ENCODE results near the gene SLC16A5.

The SLC16A5 gene

GRCh38 chr17:75087182-75087557, 584 bp upstream of the SLC16A5 start:
- DNase-seq (ENCODE audit: low read depth) = no peak

- DNase-seq (ENCODE audit: low read depth) = peak; percentile 42
These were observed 987 bp downstream of the SLC16A5 start for GRCh38 chr17:75088465-75089417.

DNA sequence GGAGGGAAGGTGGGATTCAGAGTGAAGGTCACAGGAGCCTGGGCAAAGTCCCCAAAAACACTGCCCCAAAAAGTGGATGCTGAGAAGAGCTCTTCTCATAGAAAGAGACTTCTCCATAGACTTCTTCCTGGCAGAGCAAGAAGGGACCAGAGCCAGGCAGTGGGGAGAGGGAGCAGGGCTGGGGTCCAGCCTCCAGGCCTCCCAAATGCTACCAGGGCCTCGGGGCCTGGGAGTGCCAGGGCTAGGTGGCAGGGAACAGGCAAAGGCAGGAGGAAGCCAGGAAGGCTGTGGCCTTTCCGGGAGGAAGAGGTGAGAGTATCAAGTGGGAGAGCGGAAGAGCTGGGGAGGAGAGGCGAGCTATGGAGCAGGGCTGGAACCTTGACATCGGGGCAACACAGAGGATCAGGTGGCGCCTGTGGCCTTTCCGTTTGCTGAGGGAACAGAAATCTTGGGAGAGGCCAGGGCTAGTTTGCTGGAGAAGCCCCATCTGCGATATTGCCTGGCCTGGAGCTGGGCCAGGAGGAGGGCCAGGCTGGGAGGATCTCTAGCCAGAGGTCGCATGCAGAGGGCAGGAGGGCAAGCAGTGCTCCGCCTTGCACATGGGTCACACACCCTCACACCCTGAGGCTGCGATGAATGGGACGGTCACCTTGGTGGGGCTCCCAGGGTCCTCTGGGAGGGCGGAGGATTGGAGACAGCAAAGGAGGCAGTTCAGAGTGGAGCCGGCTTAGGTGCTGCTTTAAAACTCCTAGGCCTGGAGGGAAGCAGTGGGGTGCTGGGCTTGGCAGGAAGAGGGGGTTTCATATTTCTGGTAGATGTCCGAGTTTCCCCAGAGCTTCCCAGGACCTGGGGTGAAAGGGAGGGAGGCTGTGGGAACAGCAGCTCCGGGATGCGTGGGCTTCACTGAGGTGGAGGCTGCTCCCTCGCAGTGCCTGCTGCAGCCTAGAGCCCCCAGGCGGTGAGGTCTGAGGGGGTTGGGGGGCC, 3.4 kb downstream of the SLC16A5 start:
- no peak for DNase-seq (ENCODE audit: low read depth)

DNA sequence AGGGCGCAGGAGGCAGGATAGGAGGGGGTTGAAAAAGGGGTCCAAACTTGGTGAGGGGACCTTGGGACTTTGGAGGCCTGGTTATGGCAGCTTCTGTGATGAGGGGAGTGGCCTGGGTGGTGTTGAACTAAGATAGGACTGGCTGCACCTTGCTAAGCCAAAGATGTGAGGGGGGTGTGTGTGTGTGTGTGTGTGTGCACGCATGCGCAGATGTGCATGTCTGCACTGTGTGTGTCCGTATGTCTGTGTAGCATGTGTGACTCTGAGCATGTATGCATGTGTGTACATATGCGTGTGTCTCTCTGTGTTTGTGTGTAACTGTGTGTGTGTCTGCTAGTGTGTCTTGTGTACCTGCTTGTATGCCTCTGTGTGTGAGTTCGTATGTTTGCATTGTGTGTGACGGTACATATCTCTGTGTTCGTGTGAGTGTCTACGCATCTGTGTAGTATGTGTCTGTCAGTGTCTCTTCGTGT, 4.1 kb downstream of the SLC16A5 start:
- no peak for DNase-seq (ENCODE audit: low read depth)

GRCh38 chr17:75093548-75094158, 5.9 kb downstream of the SLC16A5 start:
- no peak for DNase-seq (ENCODE audit: low read depth)

GRCh38 chr17:75094871-75095399, 7.2 kb downstream of the SLC16A5 start:
- DNase-seq (ENCODE audit: low read depth) = no peak

- peak; percentile 41 for DNase-seq (ENCODE audit: low read depth)
These were observed 8.4 kb downstream of the SLC16A5 start for GRCh38 chr17:75096082-75096625.

- DNase-seq (ENCODE audit: low read depth) = no peak
These were observed 10.1 kb downstream of the SLC16A5 start for GRCh38 chr17:75097865-75098264.

DNA sequence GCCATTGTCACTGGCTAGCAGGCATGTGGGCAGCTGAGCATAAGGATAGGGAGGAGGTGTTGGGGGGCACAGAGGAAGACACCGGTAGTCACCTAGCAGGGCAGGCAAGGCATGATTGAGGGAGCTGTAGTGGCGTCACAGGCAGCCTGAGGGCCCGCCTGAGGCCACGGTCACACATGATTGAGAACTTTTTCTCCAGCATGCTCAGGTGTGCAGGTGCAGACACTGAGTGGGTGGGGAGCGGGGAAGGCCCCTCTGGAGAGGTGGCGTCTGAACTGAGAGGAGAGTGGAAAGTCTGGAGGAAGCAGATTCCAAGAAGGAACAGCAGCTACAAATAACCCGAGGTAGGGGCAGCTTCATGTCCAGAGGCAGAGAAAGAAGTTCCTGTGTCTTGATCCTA, 11.1 kb downstream of the SLC16A5 start:
- DNase-seq (ENCODE audit: low read depth) = no peak

DNA sequence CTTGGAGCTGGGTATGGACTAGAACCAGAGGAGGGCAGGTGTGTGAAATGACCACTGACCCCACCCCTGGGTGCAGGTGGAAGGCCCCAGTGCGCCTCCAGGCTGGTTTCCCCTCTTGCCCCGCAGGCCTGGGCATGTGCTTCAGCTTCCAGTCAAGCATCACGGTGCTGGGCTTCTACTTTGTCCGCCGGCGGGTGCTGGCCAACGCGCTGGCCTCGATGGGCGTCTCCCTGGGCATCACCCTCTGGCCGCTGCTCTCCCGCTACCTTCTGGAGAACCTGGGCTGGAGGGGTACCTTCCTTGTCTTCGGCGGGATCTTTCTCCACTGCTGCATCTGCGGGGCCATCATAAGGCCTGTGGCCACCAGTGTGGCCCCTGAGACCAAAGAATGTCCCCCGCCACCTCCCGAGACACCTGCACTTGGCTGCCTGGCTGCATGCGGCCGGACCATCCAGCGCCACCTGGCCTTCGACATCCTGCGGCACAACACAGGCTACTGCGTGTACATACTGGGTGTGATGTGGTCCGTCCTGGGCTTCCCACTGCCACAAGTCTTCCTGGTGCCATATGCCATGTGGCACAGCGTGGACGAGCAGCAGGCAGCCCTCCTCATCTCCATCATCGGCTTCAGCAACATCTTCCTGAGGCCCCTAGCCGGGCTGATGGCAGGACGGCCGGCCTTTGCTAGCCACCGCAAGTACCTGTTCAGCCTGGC, 12.3 kb downstream of the SLC16A5 start:
- DNase-seq (ENCODE audit: low read depth) = no peak

DNA sequence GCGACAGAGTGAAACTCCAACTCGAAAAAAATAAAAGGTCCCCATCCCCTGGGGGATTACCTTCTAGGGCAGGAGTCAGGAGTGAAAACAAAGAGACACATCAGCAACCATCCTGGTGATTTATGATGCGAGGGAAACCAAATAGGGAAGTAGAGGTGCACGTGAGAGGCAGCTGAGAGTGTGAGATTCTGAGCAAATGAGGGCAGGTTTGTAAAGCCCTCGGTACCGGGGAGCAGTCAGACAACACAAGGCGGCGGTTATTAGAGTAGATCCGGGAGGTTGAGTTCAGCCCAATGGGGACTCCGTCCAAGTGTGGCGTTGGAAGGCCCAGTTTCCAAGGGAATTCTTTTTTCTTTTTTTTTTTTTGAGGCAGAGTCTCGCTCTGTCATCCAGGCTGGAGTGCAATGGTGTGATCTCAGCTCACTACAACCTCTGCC, 14.6 kb downstream of the SLC16A5 start:
- DNase-seq (ENCODE audit: low read depth) = no peak

DNA sequence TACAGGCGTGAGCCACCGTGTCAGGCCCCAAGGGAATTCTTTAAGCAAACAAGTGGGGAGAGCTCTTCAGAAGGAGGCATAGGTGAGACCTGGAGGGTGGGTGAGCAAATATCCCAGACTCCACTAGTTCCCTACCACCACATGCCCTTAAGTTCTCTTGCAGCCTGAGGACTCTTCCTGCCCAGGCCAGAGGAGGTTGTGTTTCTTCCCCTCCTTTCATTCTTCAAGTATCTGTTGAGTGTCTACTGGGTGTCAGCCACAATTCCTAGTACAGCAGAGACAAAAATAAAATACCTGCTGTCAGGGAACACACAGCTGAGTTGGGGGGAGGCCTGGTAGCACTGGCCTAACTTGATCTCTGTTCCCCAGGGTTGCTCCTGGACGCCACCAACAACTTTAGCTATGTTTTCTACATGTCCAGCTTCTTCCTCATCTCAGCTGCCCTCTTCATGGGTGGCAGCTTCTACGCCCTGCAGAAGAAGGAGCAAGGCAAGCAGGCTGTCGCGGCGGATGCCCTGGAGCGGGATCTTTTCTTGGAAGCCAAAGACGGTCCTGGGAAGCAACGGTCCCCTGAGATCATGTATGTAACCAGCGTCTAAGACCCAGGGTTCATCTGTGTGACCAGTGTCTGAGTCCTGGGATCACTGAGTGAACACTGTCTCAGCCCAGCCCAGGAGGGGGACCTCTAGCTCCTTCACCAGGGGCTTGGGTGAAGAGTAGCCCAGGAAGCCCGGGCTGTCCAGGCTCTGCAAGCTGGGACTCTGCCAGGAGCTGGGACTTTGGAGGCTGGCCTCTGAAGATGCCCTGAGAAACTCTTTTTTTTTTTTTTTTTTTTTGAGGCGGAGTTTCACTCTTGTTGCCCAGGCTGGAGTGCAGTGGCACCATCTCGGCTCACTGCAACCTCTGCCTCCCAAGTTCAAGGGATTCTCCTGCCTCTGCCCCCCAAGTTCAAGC, 16.1 kb downstream of the SLC16A5 start:
- no peak for DNase-seq (ENCODE audit: low read depth)

DNA sequence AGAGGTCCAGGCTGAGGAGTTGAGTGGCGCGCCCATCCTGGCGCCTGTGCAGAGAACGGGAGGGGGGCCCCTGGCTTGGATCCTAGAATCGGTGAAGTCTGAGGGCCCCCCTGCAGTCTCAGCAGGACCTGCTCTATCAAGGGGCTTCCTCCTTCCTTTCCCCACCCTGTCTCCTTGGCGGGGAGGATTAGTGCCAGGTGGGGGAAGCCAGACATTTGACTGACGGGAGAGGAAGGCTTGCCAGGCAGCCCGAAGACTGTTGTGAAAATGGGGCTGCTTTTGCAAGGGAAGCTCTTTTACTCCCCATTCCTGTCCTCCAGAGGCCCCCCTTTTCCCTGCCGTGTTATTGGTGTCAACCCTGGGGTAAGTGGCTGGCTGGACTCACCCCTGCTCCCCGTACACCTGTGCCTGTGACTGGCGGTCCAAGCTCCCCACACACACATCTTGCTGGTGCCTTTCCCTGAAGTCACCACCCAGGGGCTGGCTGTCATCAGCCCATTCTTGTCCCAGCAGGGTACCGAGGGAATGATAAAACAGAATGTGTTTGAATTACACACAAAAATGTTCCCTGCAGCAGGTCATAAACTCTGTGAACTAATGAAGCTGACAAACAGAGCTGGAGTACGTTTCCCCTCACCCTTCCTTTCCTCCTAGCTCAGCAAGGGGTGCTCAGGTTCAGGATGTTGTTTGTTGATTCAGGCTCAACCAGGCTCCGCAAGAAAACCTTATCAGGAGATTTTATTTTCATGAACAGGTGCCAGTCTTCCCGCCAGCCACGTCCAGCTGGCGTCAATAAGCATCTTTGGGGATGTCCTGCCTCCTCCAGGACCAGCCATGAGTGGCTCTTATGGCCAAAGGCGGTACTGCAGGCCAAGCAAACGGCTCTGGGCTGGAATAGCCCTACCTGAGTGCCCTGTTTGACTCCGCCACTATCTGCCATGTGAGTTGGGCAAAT, 17.6 kb downstream of the SLC16A5 start:
- DNase-seq (ENCODE audit: low read depth) = peak; percentile 40

DNA sequence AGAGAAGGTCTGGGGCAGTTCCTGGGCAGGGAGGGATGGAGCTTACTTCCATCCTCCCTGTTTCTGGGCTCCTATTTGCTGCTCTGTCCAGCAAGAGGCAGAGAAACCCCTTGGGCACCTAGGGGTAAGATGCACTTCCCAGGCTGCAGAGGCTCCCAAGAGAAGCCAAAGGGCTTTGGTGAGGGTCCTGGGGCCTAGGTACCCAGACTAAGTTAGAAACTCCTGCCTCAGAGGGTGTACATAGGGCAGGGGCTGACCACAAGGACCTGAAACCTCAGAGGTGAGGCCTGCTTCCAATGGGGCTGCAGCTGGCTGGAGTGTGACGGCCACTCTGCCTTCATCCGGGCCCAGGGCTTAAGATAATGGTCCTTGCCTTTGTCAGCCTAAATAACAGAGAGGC, 20.4 kb downstream of the SLC16A5 start:
- DNase-seq (ENCODE audit: low read depth) = no peak

- no peak for DNase-seq (ENCODE audit: low read depth)
These were observed 21.3 kb downstream of the SLC16A5 start for GRCh38 chr17:75109046-75109406.

DNA sequence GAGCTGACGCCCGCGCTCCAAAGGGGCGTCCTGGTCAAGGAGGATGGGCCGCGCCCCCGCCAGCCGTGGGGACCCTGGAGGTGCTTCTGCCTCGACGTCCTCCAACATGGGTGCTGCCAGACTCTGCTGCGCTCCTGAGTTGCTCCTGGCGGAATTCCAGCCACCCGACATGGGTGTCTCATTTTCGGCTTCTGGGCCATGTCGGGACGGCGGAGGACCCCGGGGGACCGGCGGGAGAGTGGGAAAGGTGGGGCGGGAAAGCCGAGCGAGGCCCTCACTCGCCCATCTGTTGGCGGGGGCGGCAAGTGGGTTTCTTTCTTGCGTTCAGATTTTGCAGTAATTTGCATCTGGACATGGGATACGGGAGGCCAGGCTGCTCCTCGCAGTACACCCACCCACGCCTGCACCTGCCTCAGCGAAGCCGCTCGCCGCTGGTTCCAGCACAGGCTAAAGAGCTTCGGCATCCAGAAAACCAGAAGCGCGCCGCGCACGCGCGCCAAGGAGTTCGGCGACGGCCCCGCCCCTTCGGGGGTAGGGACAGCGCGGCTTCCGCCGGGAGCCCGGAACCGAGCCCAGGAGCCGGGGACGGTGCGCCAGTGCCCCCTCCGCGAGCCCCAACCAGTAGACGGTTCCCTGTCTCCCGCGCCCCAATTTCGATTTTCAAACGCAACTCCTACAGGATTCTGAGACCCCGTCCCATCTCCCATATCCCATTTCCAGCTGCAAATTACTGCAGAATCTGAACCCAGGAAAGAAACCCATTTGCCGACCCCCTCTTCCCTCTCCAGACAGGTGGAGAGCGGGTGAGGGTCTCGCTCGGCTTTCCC, 21.9 kb downstream of the SLC16A5 start, which contains the start of gene ARMC7:
TSS of gene ARMC7 (plus strand) at position 563 of the 827 bp plus-strand sequence. CDS start 320 bp downstream, outside the sequence.
- peak; percentile 72 for DNase-seq (ENCODE audit: low read depth)

DNA sequence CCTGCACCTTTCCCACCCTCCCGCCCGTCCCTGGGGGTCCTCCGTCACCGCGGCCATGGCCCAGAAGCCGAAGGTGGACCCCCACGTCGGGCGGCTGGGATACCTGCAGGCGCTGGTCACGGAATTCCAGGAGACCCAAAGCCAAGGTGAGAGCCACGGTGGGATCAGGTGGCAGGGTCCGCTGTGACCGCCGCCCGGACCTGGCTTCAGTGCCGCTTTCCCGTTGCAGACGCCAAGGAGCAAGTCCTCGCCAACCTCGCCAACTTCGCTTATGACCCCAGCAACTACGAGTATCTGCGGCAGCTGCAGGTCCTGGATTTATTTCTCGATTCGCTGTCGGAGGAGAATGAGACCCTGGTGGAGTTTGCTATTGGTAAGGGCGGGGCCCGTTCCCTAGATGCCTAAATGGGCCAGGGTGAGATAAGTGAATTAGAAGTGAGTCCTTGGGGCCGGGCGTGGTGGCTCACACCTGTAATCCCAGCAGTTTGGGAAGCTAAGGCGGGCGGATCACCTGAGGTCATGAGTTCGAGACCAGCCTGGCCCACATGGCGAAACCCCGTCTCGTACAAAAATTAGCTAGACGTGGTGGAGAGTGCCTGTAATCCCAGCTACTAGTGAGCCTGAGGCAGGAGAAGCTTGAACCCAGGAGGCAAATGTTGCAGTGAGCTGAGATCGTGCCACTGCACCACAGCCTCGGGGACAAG, 22.6 kb downstream of the SLC16A5 start:
- DNase-seq (ENCODE audit: low read depth) = no peak
